K562 (cell line): ENCODE results near the gene KBTBD4. TPM values are rescaled to one million over a fixed set of nuclear protein-coding genes. Genes with fewer than 3 reads are reported as not detected.

Experiments used
- ATF3 ChIP-seq, 2 experiments: fragments of 450-650 bp in 1 of 2; sonication (generic) in 1 of 2; formaldehyde crosslinking in 1 of 2; IDR thresholded peaks in 1 of 2; conservative IDR thresholded peaks in 1 of 2; 2 replicates each; pipeline versions ENCODE4 v1.6.1 to v1.8.1; 2016 to 2023; ENCODE audit warnings: mild to moderate bottlenecking in 2 of 2, moderate library complexity in 2 of 2, inconsistent platforms in 1 of 2, missing genetic modification reagents in 1 of 2
- BRD9 ChIP-seq: fragments of 450-650 bp; IDR thresholded peaks from 2 replicates; pipeline ENCODE4 v1.6.1; 2018; ENCODE audit warnings: low read depth; ENCODE audit not compliant: partially characterized antibody
- CTCF ChIP-seq, 3 experiments: IDR thresholded peaks in 2 of 3; conservative IDR thresholded peaks in 1 of 3; 2 replicates each; pipeline ENCODE4 v1.5.1; 2011 to 2012; ENCODE audit warnings: low read length in 3 of 3, mild to moderate bottlenecking in 3 of 3, control low read depth in 2 of 3, improper control_type of control experiment in 1 of 3, inconsistent platforms in 1 of 3, low read depth in 1 of 3, mixed read lengths in 1 of 3, moderate library complexity in 1 of 3; ENCODE audit not compliant: insufficient read depth in 2 of 3
- MGA ChIP-seq: fragments of 450-650 bp; IDR thresholded peaks from 2 replicates; pipeline ENCODE4 v1.6.1; 2016; ENCODE audit warnings: mild to moderate bottlenecking, moderate library complexity
- RAD21 ChIP-seq, 2 experiments: fragments of 250-450 bp in 1 of 2; fragments of 450-650 bp in 1 of 2; sonication (Bioruptor Pico) in 1 of 2; formaldehyde crosslinking in 1 of 2; IDR thresholded peaks in 1 of 2; conservative IDR thresholded peaks in 1 of 2; 2 replicates each; pipeline versions ENCODE4 v1.4.0 to v1.8.0; 2020 to 2022; ENCODE audit warnings: mild to moderate bottlenecking in 2 of 2, moderate library complexity in 1 of 2
- RBM34 ChIP-seq: fragments of 200-400 bp; formaldehyde crosslinking; IDR thresholded peaks from 2 replicates; pipeline ENCODE4 v1.6.1; 2018; ENCODE audit warnings: low read length, borderline replicate concordance; ENCODE audit not compliant: insufficient read depth
- ZNF444 ChIP-seq: fragments of 250-450 bp; sonication (Bioruptor Pico); IDR thresholded peaks from 2 replicates; pipeline ENCODE4 v1.4.0; 2020; ENCODE audit warnings: mild to moderate bottlenecking, moderate library complexity
- ZNF644 ChIP-seq: fragments of 200-800 bp; sonication (Bioruptor generic); IDR thresholded peaks from 2 replicates; pipeline ENCODE4 v1.6.1; 2016; ENCODE audit warnings: low read depth, missing genetic modification characterization, missing compliant biosample characterization
- polyA plus RNA-seq, 8 experiments: library from polyadenylated mRNA; depleted of rRNA in 4 of 8; stranded (reverse) in 5 of 8; unstranded in 3 of 8; fragments of >200 nt; fragmentation: Nextera tagmentation in 2 of 8; fragmentation: Illumina TruSeq in 1 of 8; extraction: Ambion mirVana in 2 of 8; extraction: Trizol in 1 of 8; gene quantifications; 2 replicates each; pipeline versions ENCODE4 v1.2.1 to v1.2.3, GENCODE V29; 2011 to 2014; ENCODE audit warnings: inconsistent platforms in 1 of 8, missing spikeins in 1 of 8
- total RNA-seq, 7 experiments: library from RNA; depleted of rRNA in 6 of 7; stranded (reverse); fragments of >200 nt in 6 of 7; fragmentation: Illumina TruSeq in 2 of 7; extraction: Trizol in 2 of 7; gene quantifications; 2 replicates each; pipeline versions ENCODE4 v1.2.1 to v1.2.3, GENCODE V29; 2011 to 2021; ENCODE audit warnings: low replicate concordance in 1 of 7

Gene KBTBD4
- total and polyA plus RNA-seq, 9 of the 15 experiments (the other 6 are each of a cell fraction or from before 2014, with no cell fraction given), result 7.0 to 33.9 (median 13.3) TPM

GRCh38 chr11:47552566-47553405 is 26.0 kb downstream of the KBTBD4 start, which contains the start of gene CELF1 (continued):
- TF ChIP-seq MGA (peak; percentile 83), RBM34 (0 out of 2 replicates have a peak, but pooled peaks have one; percentile 50), BRD9 (peak; percentile 25), CTCF (IDR thresholded peaks at IDR 0.05 in 2 of 3, conservative IDR thresholded peaks at IDR 0.05 in 1 of 3; ENCODE audit: insufficient read depth in 2 of 3, low read depth in 1 of 3, low read length in 3 of 3) (peak; percentile 80 to 93 (median 92)), RAD21 (CRISPR knock-in tag; conservative IDR thresholded peaks at IDR 0.05 in 1 of 2, IDR thresholded peaks at IDR 0.05 in 1 of 2) (peak; percentile 22 to 54; a peak in 3 of 4 replicates), ZNF444 (CRISPR knock-in tag) (0 out of 2 replicates have a peak, but pooled peaks have one; percentile 49), ZNF644 (tag) (peak; percentile 80; the same call in 1 of the 2 replicates), ATF3 (IDR thresholded peaks at IDR 0.05) (no peak), ATF3 (CRISPR knock-in tag; conservative IDR thresholded peaks at IDR 0.05) (0 out of 2 replicates have a peak, but pooled peaks have one; percentile 21)
